Thymus (tissue), 11 donors: Measurements from ENCODE around the gene HMG20B. TPM values are rescaled to one million over a fixed set of nuclear protein-coding genes. Genes with fewer than 3 reads are reported as not detected.
A peak's percentile ranks its signal among the peaks of the same experiment; 100 is the strongest.

ENCODE experiments used
- DNase-seq, 9 donors: peaks; one replicate each; pipeline ENCODE4 v3.0.0-alpha.2; 2013; ENCODE audit warnings: low spot score in 9 of 9, low read depth in 6 of 9, missing footprints in 1 of 9
- H3K27ac ChIP-seq, 2 donors: one replicate each; pipeline ENCODE4 v1.5.1; 2013; ENCODE audit warnings: control low read depth in 1 of 2, low read depth in 1 of 2, low read length in 1 of 2, mild to moderate bottlenecking in 1 of 2, moderate library complexity in 1 of 2
- H3K27me3 ChIP-seq, 2 donors: one replicate each; pipeline ENCODE4 v1.5.1; 2013; ENCODE audit warnings: low read length in 1 of 2; ENCODE audit not compliant: control insufficient read depth in 2 of 2, insufficient read depth in 1 of 2
- H3K36me3 ChIP-seq, 2 donors: one replicate each; pipeline ENCODE4 v1.5.1; 2013; ENCODE audit warnings: low read length in 1 of 2, mild to moderate bottlenecking in 1 of 2, moderate library complexity in 1 of 2; ENCODE audit not compliant: control insufficient read depth in 2 of 2, insufficient read depth in 2 of 2
- H3K4me1 ChIP-seq, 2 donors: one replicate each; pipeline ENCODE4 v1.5.1; 2013; ENCODE audit warnings: low read length in 2 of 2; ENCODE audit not compliant: control insufficient read depth in 2 of 2, insufficient read depth in 2 of 2
- H3K4me3 ChIP-seq, 2 donors: one replicate each; pipeline ENCODE4 v1.5.1; 2013; ENCODE audit warnings: low read length in 2 of 2, control low read depth in 1 of 2, mild to moderate bottlenecking in 1 of 2
- H3K9me3 ChIP-seq, 2 donors: one replicate each; pipeline ENCODE4 v1.5.1; 2013; ENCODE audit warnings: low read length in 1 of 2, mild to moderate bottlenecking in 1 of 2; ENCODE audit not compliant: control insufficient read depth in 2 of 2, insufficient read depth in 1 of 2
- WGBS: extraction: QIAGEN DNeasy Blood & Tissue Kit; methylation state at CpG from one replicate; pipeline ENCODE4 v1.1.7; 2013; 5-methylcytosine and 5-hydroxymethylcytosine counted together
- polyA plus RNA-seq: library from polyadenylated mRNA; stranded (reverse); fragments of 200-250 nt; gene quantifications from one replicate; pipeline ENCODE4 v1.2.3, GENCODE V29; 2013
- total RNA-seq: library from RNA; stranded (reverse); fragments of 120-200 nt; gene quantifications from one replicate; pipeline ENCODE4 v1.2.4, GENCODE V29; 2013
- donor health status: healthy.

The HMG20B gene
- total and polyA plus RNA-seq, 2 donors = 111 to 116 TPM

GRCh38 chr19:3549816-3550215, 22.9 kb upstream of the HMG20B start:
- H3K27ac ChIP-seq = no peak overlapping the region
- H3K36me3 ChIP-seq = peaks cover 53% of the 10 kb centered on the region in 2 donors
- peaks cover 12 to 27% of the 10 kb centered on the region in 2 donors for H3K4me1 ChIP-seq
- WGBS = 96% methylated on average over 10 of the region's 10 CpGs
- no peak for DNase-seq
- no peak overlapping the region for H3K4me3 ChIP-seq
- no peaks in the 10 kb centered on the region for H3K9me3 ChIP-seq
- no peaks in the 10 kb centered on the region for H3K27me3 ChIP-seq

GRCh38 chr19:3550947-3551791, 21.6 kb upstream of the HMG20B start:
- WGBS = 97% methylated on average over 34 of the region's 34 CpGs
- Histone ChIP-seq H3K36me3 (peaks cover 43 to 48% of the 10 kb centered on the region in 2 donors), H3K4me3 (no peak overlapping the region), H3K9me3 (no peaks in the 10 kb centered on the region), H3K27me3 (no peaks in the 10 kb centered on the region), H3K4me1 (peaks cover 23 to 41% of the 10 kb centered on the region in 2 donors), H3K27ac (no peak overlapping the region)
- DNase-seq = no peak

GRCh38 chr19:3551792-3552095, 21.0 kb upstream of the HMG20B start:
- Histone ChIP-seq H3K27me3 (no peaks in the 10 kb centered on the region), H3K4me1 (peaks cover 26 to 46% of the 10 kb centered on the region in 2 donors), H3K36me3 (peaks cover 38 to 44% of the 10 kb centered on the region in 2 donors), H3K9me3 (no peaks in the 10 kb centered on the region), H3K4me3 (no peak overlapping the region), H3K27ac (no peak overlapping the region)
- WGBS = 96% methylated on average over 9 of the region's 9 CpGs
- no peak for DNase-seq

- Histone ChIP-seq H3K4me1 (peaks cover 30 to 53% of the 10 kb centered on the region in 2 donors), H3K27ac (peak overlapping the region; percentile 88 to 95), H3K27me3 (no peaks in the 10 kb centered on the region), H3K9me3 (no peaks in the 10 kb centered on the region), H3K36me3 (peaks cover 15 to 20% of the 10 kb centered on the region in 2 donors), H3K4me3 (peak overlapping the region; percentile 33 to 35)
- peak; percentile 55 to 91 (median 76) for DNase-seq
- WGBS = 31% methylated on average over 21 of the region's 21 CpGs
These were observed 18.3 kb upstream of the HMG20B start for GRCh38 chr19:3554254-3555083.

GRCh38 chr19:3555653-3556422, 16.9 kb upstream of the HMG20B start:
- Histone ChIP-seq H3K27me3 (no peaks in the 10 kb centered on the region), H3K36me3 (peaks cover 8 to 13% of the 10 kb centered on the region in 2 donors), H3K9me3 (no peaks in the 10 kb centered on the region), H3K4me3 (peak overlapping the region; percentile 76 to 98), H3K4me1 (peaks cover 30 to 57% of the 10 kb centered on the region in 2 donors), H3K27ac (peak overlapping the region; percentile 88 to 95)
- 92% methylated on average over 15 of the region's 15 CpGs for WGBS
- DNase-seq = no peak

- H3K27me3 ChIP-seq = no peaks in the 10 kb centered on the region
- WGBS = 37% methylated on average over 9 of the region's 9 CpGs
- no peaks in the 10 kb centered on the region for H3K9me3 ChIP-seq
- DNase-seq = no peak
- peaks cover 30 to 57% of the 10 kb centered on the region in 2 donors for H3K4me1 ChIP-seq
- H3K4me3 ChIP-seq = peak overlapping the region; percentile 76 to 98
- H3K27ac ChIP-seq = peak overlapping the region; percentile 57 to 79
- H3K36me3 ChIP-seq = peaks cover under 1 to 9% of the 10 kb centered on the region in 2 donors
These were observed 16.2 kb upstream of the HMG20B start for GRCh38 chr19:3556423-3556977.

GRCh38 chr19:3556978-3557460, 15.7 kb upstream of the HMG20B start:
- DNase-seq = peak in 3 of 9 donors; percentile 41 to 56 (median 41)
- peaks cover 30 to 55% of the 10 kb centered on the region in 2 donors for H3K4me1 ChIP-seq
- no peaks in the 10 kb centered on the region for H3K9me3 ChIP-seq
- H3K27ac ChIP-seq = peak overlapping the region; percentile 57 to 79
- under 1% methylated on average over 60 of the region's 60 CpGs for WGBS
- no peaks in the 10 kb centered on the region for H3K27me3 ChIP-seq
- H3K36me3 ChIP-seq = peaks cover 0 to 9% of the 10 kb centered on the region in 2 donors
- H3K4me3 ChIP-seq = peak overlapping the region; percentile 76 to 98

GRCh38 chr19:3557461-3558248, 15.1 kb upstream of the HMG20B start, which contains the start of gene MFSD12:
TSS of gene MFSD12 (minus strand) at chr19:3557586. CDS start at chr19:3557403, 183 bp downstream.
- under 1% methylated on average over 81 of the region's 81 CpGs for WGBS
- Histone ChIP-seq H3K9me3 (no peaks in the 10 kb centered on the region), H3K36me3 (peaks cover 0 to 9% of the 10 kb centered on the region in 2 donors), H3K27me3 (no peaks in the 10 kb centered on the region), H3K4me1 (peaks cover 30 to 51% of the 10 kb centered on the region in 2 donors), H3K4me3 (peak within 1 kb of the TSS; percentile 76 to 98), H3K27ac (peak within 1 kb of the TSS; percentile 72 to 85)
- DNase-seq = peak in 8 of 9 donors; percentile 81 to 97 (median 92)
